WI38 (cell line): Measurements from ENCODE around the gene REV1.

ENCODE experiments used
- H3K4me3 ChIP-seq: 2 replicates; pipeline ENCODE4 v1.5.1; 2011; ENCODE audit warnings: low read depth, mild to moderate bottlenecking, control low read depth, low read length
- TF ChIP-seq, protein P1 (sequence below): IDR thresholded peaks from 2 replicates; pipeline ENCODE4 v1.5.1; 2012; ENCODE audit warnings: low read depth, mild to moderate bottlenecking, control low read depth, low read length

Gene REV1

DNA sequence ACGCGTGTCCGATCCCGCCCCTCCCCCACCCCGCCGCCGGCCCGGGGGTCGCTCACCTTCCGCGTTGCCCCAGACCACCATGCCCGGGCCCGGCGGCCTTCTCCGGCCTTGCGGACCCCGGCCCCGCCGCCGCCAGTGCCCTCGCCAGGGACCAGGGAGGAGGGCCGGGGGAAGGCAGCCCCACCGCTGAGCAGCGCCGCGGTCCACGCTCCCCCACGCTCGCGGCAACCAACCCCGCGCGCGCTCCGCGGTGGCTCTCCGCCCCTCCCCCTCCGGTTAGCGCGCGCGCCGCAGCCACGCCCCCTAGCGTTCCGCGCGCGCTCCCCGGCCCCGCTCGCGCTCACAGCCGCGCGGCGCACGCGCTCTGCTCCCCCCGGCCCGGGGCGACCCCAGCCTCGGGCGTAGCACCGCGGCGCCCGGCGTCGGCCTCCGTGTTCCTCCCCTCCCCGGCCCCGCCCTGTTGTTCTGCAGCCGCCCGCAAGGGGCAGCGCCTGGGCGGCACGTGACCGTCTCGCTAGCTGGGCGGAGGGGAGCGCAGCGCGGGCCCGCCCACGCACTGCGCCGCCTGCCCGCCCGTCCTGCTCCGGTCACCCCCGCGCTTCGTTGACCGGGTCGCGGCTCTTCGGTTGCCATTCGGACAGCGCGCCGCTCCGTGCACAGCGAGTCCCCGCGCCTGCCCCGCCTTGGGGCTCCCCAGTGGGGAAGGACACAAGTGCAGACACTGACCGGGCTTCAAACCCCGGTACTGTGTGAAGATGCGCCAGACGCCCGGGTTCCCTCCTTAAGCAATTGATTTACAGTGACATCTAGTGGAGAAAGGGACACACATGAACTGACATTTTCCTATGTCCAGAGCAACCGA is at the start of gene REV1:
TSS of gene REV1 (minus strand) at position 257 of the 862 bp plus-strand sequence. CDS start 25,042 bp downstream, outside the sequence.
- TF ChIP-seq, protein P1, sequence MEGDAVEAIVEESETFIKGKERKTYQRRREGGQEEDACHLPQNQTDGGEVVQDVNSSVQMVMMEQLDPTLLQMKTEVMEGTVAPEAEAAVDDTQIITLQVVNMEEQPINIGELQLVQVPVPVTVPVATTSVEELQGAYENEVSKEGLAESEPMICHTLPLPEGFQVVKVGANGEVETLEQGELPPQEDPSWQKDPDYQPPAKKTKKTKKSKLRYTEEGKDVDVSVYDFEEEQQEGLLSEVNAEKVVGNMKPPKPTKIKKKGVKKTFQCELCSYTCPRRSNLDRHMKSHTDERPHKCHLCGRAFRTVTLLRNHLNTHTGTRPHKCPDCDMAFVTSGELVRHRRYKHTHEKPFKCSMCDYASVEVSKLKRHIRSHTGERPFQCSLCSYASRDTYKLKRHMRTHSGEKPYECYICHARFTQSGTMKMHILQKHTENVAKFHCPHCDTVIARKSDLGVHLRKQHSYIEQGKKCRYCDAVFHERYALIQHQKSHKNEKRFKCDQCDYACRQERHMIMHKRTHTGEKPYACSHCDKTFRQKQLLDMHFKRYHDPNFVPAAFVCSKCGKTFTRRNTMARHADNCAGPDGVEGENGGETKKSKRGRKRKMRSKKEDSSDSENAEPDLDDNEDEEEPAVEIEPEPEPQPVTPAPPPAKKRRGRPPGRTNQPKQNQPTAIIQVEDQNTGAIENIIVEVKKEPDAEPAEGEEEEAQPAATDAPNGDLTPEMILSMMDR: peak; percentile 46
- H3K4me3 ChIP-seq: peak within 1 kb of the TSS; percentile 80

DNA sequence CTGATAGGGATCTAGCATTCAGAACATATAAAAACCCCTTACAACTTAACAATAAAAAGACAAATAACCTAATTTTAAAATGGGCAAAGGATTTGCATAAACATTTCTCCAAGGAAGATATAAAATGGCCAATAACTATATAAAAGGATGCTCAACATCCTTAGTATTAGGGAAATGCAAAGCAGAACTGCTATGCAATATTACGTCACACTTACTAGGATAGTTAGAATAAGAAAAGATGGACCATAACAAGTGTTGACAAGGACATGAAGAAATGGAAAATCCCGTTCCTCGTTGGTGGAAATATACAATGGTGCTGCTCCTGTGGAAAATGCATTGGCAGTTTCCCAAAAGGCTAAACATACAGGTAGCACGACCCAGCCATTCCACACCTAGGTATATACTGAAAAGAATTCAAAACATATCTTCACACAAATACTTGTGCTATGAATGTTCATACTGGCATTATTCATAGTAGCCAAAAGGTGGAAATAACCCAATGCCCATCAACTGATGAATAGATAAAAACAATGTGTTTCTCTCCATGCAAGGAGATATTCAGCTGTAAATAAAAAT is 48.2 kb upstream of the REV1 start:
- H3K4me3 ChIP-seq: no peak overlapping the region
- TF ChIP-seq, protein P1: no peak

DNA sequence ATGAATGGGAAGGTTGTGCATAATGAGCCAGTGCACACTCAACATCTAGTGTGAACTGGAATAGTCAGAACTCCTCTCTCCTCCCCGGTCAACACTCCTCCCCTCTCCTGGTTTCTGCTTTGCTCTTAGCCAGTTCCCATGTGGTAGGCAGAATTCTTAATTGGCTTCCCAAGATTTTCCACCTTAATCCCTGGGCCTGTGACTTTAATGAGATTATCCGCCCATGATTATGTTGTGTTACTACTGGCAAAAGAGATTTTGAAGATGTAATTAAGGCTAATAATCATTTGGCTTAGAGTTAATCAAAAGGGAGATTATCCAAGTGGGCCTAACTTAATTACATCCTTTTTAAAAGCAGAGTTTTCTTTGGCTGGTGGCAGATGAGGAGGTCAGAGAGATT is 34.2 kb upstream of the REV1 start:
- no peak overlapping the region for H3K4me3 ChIP-seq
- TF ChIP-seq, protein P1: no peak

DNA sequence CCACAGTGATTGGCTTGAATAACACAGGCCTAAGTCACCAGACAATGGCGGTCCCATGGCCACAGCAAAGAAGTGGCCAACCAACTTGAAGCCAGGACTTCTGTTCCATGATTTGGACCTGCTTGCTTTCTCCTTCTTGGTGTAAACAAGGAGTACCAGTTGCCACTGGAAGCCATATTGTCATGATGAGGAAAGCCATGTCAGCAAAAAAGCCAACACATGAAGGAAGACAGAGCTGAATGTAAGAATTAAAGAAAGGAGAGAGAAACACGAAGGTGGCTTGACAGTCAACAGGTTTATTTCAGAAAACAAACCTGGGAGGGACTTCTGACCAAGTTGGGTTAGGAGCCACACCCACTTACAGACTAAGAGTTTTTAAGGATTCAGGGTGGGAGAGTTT is 32.3 kb upstream of the REV1 start:
- no peak overlapping the region for H3K4me3 ChIP-seq
- TF ChIP-seq, protein P1: no peak

DNA sequence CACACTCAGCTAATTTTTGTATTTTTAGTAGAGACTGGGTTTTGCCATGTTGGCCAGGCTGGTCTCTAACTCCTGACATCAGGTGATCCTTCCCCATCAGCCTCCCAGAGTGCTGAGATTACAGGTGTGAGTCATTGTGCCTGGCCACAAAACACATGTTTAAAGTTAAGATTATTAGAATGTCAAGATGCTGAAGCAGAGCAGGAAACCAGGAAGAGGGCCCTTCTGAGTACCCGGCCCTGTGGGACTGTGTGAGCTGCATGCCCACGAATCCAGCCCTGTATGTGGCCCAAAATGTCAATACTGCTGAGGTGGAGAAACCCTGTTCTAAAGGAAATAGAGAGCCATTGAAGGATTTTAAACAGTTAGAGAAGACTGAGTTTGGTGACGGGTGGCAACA is 31.0 kb upstream of the REV1 start:
- no peak overlapping the region for H3K4me3 ChIP-seq
- TF ChIP-seq, protein P1: no peak

DNA sequence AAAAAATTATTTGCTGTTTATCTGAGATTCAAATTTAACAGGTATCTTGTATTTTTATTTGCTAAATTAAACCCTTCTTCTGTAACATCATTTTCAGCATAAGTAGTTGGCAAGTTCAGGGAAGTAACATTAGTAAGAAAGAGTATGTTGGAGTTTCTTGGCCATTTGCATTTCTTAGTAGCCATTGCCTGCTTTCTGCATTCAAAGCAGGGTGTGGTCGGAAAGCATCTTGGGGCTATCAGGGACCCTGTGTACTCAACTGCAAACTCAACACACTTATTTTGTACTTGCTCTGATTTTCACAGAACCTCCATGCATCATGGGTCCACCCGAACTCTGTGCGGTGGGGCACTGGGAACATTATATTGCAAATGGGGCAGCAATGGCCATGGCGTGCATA is 30.4 kb upstream of the REV1 start:
- TF ChIP-seq, protein P1: no peak
- no peak overlapping the region for H3K4me3 ChIP-seq

DNA sequence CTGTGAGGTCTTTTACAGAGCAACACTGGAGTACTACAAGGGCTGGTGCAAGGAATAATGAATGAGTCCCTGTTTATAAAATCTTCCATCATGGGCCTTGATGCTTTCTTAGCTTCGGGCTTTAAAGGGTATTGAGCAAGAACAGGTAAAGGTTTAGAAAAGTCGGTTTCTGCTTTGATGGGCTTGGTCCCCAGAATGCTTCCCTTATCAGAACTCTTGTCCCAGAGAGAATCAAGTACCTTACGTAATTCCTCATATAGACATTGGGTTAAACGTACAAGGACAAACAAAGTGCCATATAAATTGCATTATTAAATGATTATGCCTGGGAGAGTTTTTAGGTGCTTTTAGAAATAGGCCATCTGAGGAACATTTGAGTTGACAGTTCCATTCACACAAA is 24.5 kb upstream of the REV1 start:
- TF ChIP-seq, protein P1: no peak

More for the DNA sequence above, 24.5 kb upstream of the REV1 start:
- H3K4me3 ChIP-seq: no peak overlapping the region
